Prostate gland (tissue), 2 donors: Measurements from ENCODE around the gene PDE8B. TPM values are rescaled to one million over a fixed set of nuclear protein-coding genes. Genes with fewer than 3 reads are reported as not detected.

Experiments
- DNase-seq: peaks from one replicate; pipeline ENCODE4 v3.0.0-alpha.2; 2019; ENCODE audit warnings: low spot score
- H3K27ac ChIP-seq, 2 donors: fragments of 200-600 bp; sonication (generic); 2 replicates each; pipeline ENCODE4 v1.5.1; 2017 to 2019
- H3K27me3 ChIP-seq: fragments of 200-600 bp; sonication (generic); replicated peaks from 2 replicates; pipeline ENCODE4 v1.5.1; 2019; ENCODE audit not compliant: insufficient read depth
- H3K36me3 ChIP-seq, 2 donors: fragments of 200-600 bp; sonication (generic); 1 replicate in 1 of 2; 2 replicates in 1 of 2; pipeline versions ENCODE4 v1.5.1 to v1.8.1; 2017 to 2019
- H3K4me1 ChIP-seq: fragments of 200-600 bp; sonication (generic); replicated peaks from 2 replicates; pipeline ENCODE4 v1.5.1; 2019
- H3K4me3 ChIP-seq, 2 donors: fragments of 200-600 bp; sonication (generic); 2 replicates each; pipeline ENCODE4 v1.5.1; 2017 to 2019
- H3K9me3 ChIP-seq: fragments of 200-600 bp; sonication (generic); 2 replicates; pipeline ENCODE4 v1.5.1; 2017
- CTCF ChIP-seq, 4 experiments: fragments of 200-600 bp in 2 of 4; fragments of 450-650 bp in 2 of 4; sonication (generic) in 2 of 4; IDR thresholded peaks; 1 replicate in 3 of 4; 2 replicates in 1 of 4; pipeline ENCODE4 v1.5.1; 2016 to 2019; ENCODE audit warnings: antibody characterized with exemption in 4 of 4, mild to moderate bottlenecking in 2 of 4, moderate library complexity in 2 of 4
- POLR2A ChIP-seq: fragments of 450-650 bp; IDR thresholded peaks from one replicate; pipeline ENCODE4 v1.6.1; 2016; ENCODE audit warnings: antibody characterized with exemption, mild to moderate bottlenecking
- POLR2AphosphoS5 ChIP-seq: sonication (generic); formaldehyde crosslinking; IDR thresholded peaks from one replicate; pipeline ENCODE4 v1.6.1; 2017; ENCODE audit warnings: antibody characterized with exemption
- WGBS: methylation state at CpG from one replicate; pipeline ENCODE4 v1.1.5; 2018; 5-methylcytosine and 5-hydroxymethylcytosine counted together
- intact Hi-C: fragments of 100-400 bp; cut with DNase I; formaldehyde crosslinking; loops from one replicate; pipeline ENCODE4 v1.14.2; 2022
- total RNA-seq, 2 donors: library from RNA; depleted of rRNA; stranded (reverse); fragments of >200 nt; gene quantifications; one replicate each; pipeline ENCODE4 v1.1.0, GENCODE V29; 2016

The PDE8B gene
- total RNA-seq, 2 donors from 2014 or later = 25.6 to 66.0 TPM

GRCh38 chr5:77360973-77361372, 150.5 kb downstream of the PDE8B start:
- no peak overlapping the region for H3K27ac ChIP-seq
- H3K36me3 ChIP-seq = no peaks in the 10 kb centered on the region
- H3K27me3 ChIP-seq = no peaks in the 10 kb centered on the region
- TF ChIP-seq POLR2A = no peak
- TF ChIP-seq CTCF (IDR thresholded peaks at IDR 0.05) = no peak
- no peak for TF ChIP-seq POLR2AphosphoS5
- intact Hi-C loops = no loop called here
- no peaks in the 10 kb centered on the region for H3K4me1 ChIP-seq
- H3K4me3 ChIP-seq = no peak overlapping the region
- WGBS = 88% methylated on average over 1 of the region's 1 CpG
- no peaks in the 10 kb centered on the region for H3K9me3 ChIP-seq
- DNase-seq = no peak

- no peak for DNase-seq
- H3K9me3 ChIP-seq = no peaks in the 10 kb centered on the region
- TF ChIP-seq CTCF (IDR thresholded peaks at IDR 0.05) (no peak), POLR2A (no peak), POLR2AphosphoS5 (no peak)
- H3K27ac ChIP-seq = no peak overlapping the region
- no peak overlapping the region for H3K4me3 ChIP-seq
- no peaks in the 10 kb centered on the region for H3K36me3 ChIP-seq
- WGBS = 91% methylated on average over 5 of the region's 5 CpGs
- intact Hi-C loops = no loop called here
- peaks cover 3% of the 10 kb centered on the region for H3K4me1 ChIP-seq
- no peaks in the 10 kb centered on the region for H3K27me3 ChIP-seq
Measured at GRCh38 chr5:77366717-77367500, 156.4 kb downstream of the PDE8B start.

- H3K4me3 ChIP-seq = no peak overlapping the region
- WGBS = 91% methylated on average over 4 of the region's 4 CpGs
- DNase-seq = no peak
- H3K27ac ChIP-seq = no peak overlapping the region
- intact Hi-C loops = no loop called here
- TF ChIP-seq POLR2AphosphoS5 (no peak), CTCF (IDR thresholded peaks at IDR 0.05) (no peak), POLR2A (no peak)
- peaks cover 3% of the 10 kb centered on the region for H3K4me1 ChIP-seq
- H3K27me3 ChIP-seq = no peaks in the 10 kb centered on the region
- no peaks in the 10 kb centered on the region for H3K36me3 ChIP-seq
- H3K9me3 ChIP-seq = no peaks in the 10 kb centered on the region
Measured at GRCh38 chr5:77367741-77368140, 157.3 kb downstream of the PDE8B start.

GRCh38 chr5:77368367-77368766, 157.9 kb downstream of the PDE8B start:
- no peak for DNase-seq
- Histone ChIP-seq H3K36me3 (no peaks in the 10 kb centered on the region), H3K27me3 (no peaks in the 10 kb centered on the region), H3K4me1 (peaks cover 3% of the 10 kb centered on the region), H3K27ac (no peak overlapping the region), H3K4me3 (no peak overlapping the region), H3K9me3 (no peaks in the 10 kb centered on the region)
- TF ChIP-seq POLR2AphosphoS5 (no peak), CTCF (IDR thresholded peaks at IDR 0.05) (no peak), POLR2A (no peak)
- 82% methylated on average over 5 of the region's 5 CpGs for WGBS
- intact Hi-C loops = no loop called here

- no peaks in the 10 kb centered on the region for H3K36me3 ChIP-seq
- DNase-seq = no peak
- H3K4me3 ChIP-seq = no peak overlapping the region
- peak; percentile 6 for TF ChIP-seq POLR2AphosphoS5
- no peak for TF ChIP-seq CTCF (IDR thresholded peaks at IDR 0.05)
- no peak for TF ChIP-seq POLR2A
- H3K27me3 ChIP-seq = no peaks in the 10 kb centered on the region
- H3K4me1 ChIP-seq = peaks cover 3% of the 10 kb centered on the region
- 28% methylated on average over 2 of the region's 2 CpGs for WGBS
- H3K9me3 ChIP-seq = no peaks in the 10 kb centered on the region
- intact Hi-C loops = no loop called here
- no peak overlapping the region for H3K27ac ChIP-seq
Measured at GRCh38 chr5:77369566-77369965, 159.1 kb downstream of the PDE8B start.
